HepG2 (cell line): ENCODE data around the gene SHISA5. TPM values are rescaled to one million over a fixed set of nuclear protein-coding genes. Genes with fewer than 3 reads are reported as not detected.
A peak's percentile ranks its signal among the peaks of the same experiment; 100 is the strongest.

Source experiments
- ATF2 ChIP-seq: sonication (generic); formaldehyde crosslinking; IDR thresholded peaks from 2 replicates; pipeline ENCODE4 v1.4.0; 2020; ENCODE audit warnings: missing genetic modification reagents
- GABPA ChIP-seq, 2 experiments: IDR thresholded peaks; 2 replicates each; pipeline ENCODE4 v1.6.1; 2011 to 2016; ENCODE audit warnings: low read depth in 2 of 2, low read length in 1 of 2, missing biosample characterization in 1 of 2, missing genetic modification characterization in 1 of 2
- GLI4 ChIP-seq: sonication (generic); formaldehyde crosslinking; IDR thresholded peaks from 2 replicates; pipeline ENCODE4 v1.5.1; 2020; ENCODE audit warnings: missing genetic modification reagents, mild to moderate bottlenecking, moderate library complexity, borderline replicate concordance
- HOXD1 ChIP-seq: sonication (generic); formaldehyde crosslinking; IDR thresholded peaks from 2 replicates; pipeline ENCODE4 v1.5.0; 2020; ENCODE audit warnings: missing genetic modification reagents
- KLF12 ChIP-seq: sonication (generic); formaldehyde crosslinking; IDR thresholded peaks from 2 replicates; pipeline ENCODE4 v1.4.0; 2020; ENCODE audit warnings: missing genetic modification reagents, borderline replicate concordance
- MYC ChIP-seq: sonication (generic); formaldehyde crosslinking; IDR thresholded peaks from 2 replicates; pipeline ENCODE4 v1.9.0; 2021; ENCODE audit warnings: missing genetic modification reagents, borderline replicate concordance
- NCOA5 ChIP-seq: sonication (generic); formaldehyde crosslinking; IDR thresholded peaks from 2 replicates; pipeline ENCODE4 v1.4.0; 2020; ENCODE audit warnings: missing genetic modification reagents
- NFE2 ChIP-seq: sonication (generic); formaldehyde crosslinking; IDR thresholded peaks from 2 replicates; pipeline ENCODE4 v1.4.0; 2020; ENCODE audit warnings: missing genetic modification reagents
- PAX8 ChIP-seq: sonication (generic); formaldehyde crosslinking; IDR thresholded peaks from 2 replicates; pipeline ENCODE4 v1.8.0; 2022; ENCODE audit warnings: mild to moderate bottlenecking, missing genetic modification reagents, borderline replicate concordance
- SMARCE1 ChIP-seq: fragments of 450-650 bp; IDR thresholded peaks from 2 replicates; pipeline ENCODE4 v1.6.1; 2017; ENCODE audit warnings: borderline replicate concordance
- TAF1 ChIP-seq: sonication (generic); formaldehyde crosslinking; IDR thresholded peaks from 2 replicates; pipeline ENCODE4 v1.4.0; 2020; ENCODE audit warnings: missing genetic modification reagents
- ZNF205 ChIP-seq: IDR thresholded peaks from 2 replicates; pipeline ENCODE4 v1.6.1; 2018; ENCODE audit warnings: missing biosample characterization, missing genetic modification reagents
- ZNF430 ChIP-seq: sonication (generic); formaldehyde crosslinking; IDR thresholded peaks from 2 replicates; pipeline ENCODE4 v1.9.0; 2021; ENCODE audit warnings: mild to moderate bottlenecking, missing genetic modification reagents
- ZNF605 ChIP-seq: sonication (generic); formaldehyde crosslinking; IDR thresholded peaks from 2 replicates; pipeline ENCODE4 v1.8.0; 2022; ENCODE audit warnings: mild to moderate bottlenecking, missing genetic modification reagents
- polyA plus RNA-seq, 8 experiments: library from polyadenylated mRNA; depleted of rRNA in 3 of 8; stranded (reverse) in 7 of 8; unstranded in 1 of 8; fragments of >200 nt; fragmentation: Illumina TruSeq in 4 of 8; extraction: Trizol in 4 of 8; gene quantifications; 2 replicates each; pipeline versions ENCODE4 v1.2.1 to v1.2.3, GENCODE V29; 2011 to 2016; ENCODE audit warnings: low read depth in 4 of 8, missing spikeins in 1 of 8, mixed read lengths in 1 of 8; ENCODE audit not compliant: insufficient read depth in 1 of 8
- total RNA-seq, 5 experiments: library from RNA; depleted of rRNA; stranded (reverse); fragments of >200 nt; fragmentation: Illumina TruSeq; extraction: Trizol; gene quantifications; 2 replicates each; pipeline ENCODE4 v1.2.3, GENCODE V29; 2016; ENCODE audit warnings: low read depth in 1 of 5
- TF ChIP-seq, protein P1 (sequence below): IDR thresholded peaks from 2 replicates; pipeline ENCODE4 v1.6.1; 2012; ENCODE audit warnings: low read depth, low read length, improper control_type of control experiment
- TF ChIP-seq, protein P2 (sequence below): sonication (generic); formaldehyde crosslinking; IDR thresholded peaks from 2 replicates; pipeline ENCODE4 v1.5.0; 2020; ENCODE audit warnings: missing genetic modification reagents
- TF ChIP-seq, protein P3 (sequence below): sonication (generic); IDR thresholded peaks from 2 replicates; pipeline ENCODE4 v1.6.1; 2016; ENCODE audit warnings: low read depth, borderline replicate concordance

The SHISA5 gene
- total and polyA plus RNA-seq, 2 of the 13 experiments (the other 11 are each of a cell fraction or from before 2014, with no cell fraction given) = 75.8 to 91.4 TPM

DNA sequence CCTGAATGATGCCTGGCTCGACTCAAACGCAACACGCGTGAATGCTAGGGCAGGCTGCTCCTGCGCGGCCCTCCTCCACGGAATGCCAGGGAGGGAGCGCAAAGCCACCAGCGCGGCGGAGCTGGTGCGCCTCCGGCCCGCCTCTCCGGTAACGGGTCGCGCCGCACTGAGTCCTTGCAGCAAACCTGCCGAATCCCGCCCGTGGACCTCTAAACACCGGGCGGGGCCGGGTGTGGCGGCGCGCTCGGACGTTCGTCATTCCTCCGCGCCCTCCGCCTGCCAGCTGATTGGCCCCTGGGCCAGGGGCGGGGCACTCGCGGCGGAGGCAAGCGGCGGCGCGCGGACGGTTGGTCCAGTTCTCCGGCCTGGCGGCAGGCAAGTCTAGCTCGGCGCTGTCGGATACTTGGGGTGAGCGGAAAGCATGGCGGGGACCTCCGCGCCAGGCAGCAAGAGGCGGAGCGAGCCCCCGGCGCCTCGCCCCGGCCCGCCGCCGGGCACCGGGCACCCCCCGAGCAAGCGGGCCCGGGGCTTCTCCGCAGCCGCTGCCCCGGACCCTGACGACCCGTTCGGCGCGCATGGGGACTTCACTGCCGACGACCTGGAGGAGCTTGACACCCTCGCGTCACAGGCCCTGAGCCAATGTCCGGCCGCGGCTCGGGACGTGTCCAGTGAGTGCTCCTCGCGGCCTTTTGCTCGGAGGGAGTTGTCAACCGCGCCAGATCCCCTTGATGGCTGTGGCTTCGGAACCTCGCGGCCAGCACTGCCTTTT is 57.4 kb downstream of the SHISA5 start, which contains the start of gene ATRIP (continued):
- TF ChIP-seq, protein P1, sequence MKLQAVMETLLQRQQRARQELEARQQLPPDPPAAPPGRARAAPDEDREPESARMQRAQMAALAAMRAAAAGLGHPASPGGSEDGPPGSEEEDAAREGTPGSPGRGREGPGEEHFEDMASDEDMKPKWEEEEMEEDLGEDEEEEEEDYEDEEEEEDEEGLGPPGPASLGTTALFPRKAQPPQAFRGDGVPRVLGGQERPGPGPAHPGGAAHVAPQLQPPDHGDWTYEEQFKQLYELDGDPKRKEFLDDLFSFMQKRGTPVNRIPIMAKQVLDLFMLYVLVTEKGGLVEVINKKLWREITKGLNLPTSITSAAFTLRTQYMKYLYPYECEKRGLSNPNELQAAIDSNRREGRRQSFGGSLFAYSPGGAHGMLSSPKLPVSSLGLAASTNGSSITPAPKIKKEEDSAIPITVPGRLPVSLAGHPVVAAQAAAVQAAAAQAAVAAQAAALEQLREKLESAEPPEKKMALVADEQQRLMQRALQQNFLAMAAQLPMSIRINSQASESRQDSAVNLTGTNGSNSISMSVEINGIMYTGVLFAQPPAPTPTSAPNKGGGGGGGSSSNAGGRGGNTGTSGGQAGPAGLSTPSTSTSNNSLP = 0 out of 2 replicates have a peak, but pooled peaks have one; percentile 15
- TF ChIP-seq, protein P2, sequence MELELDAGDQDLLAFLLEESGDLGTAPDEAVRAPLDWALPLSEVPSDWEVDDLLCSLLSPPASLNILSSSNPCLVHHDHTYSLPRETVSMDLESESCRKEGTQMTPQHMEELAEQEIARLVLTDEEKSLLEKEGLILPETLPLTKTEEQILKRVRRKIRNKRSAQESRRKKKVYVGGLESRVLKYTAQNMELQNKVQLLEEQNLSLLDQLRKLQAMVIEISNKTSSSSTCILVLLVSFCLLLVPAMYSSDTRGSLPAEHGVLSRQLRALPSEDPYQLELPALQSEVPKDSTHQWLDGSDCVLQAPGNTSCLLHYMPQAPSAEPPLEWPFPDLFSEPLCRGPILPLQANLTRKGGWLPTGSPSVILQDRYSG = no peak
- peak; percentile 99 for TF ChIP-seq KLF12 (CRISPR knock-in tag)
- TF ChIP-seq ATF2 (CRISPR knock-in tag) = peak; percentile 37; the same call in 1 of the 2 replicates
- no peak for TF ChIP-seq PAX8 (CRISPR knock-in tag)
- TF ChIP-seq GLI4 = peak; percentile 79; the same call in 1 of the 2 replicates
- peak; percentile 95 for TF ChIP-seq HOXD1
- TF ChIP-seq ZNF605 (CRISPR knock-in tag) = peak; percentile 12; the same call in 1 of the 2 replicates
- peak; percentile 93 for TF ChIP-seq MYC (CRISPR knock-in tag)
- peak; percentile 53 for TF ChIP-seq GABPA (IDR thresholded peaks at IDR 0.05; ENCODE audit: low read depth, low read length)
- peak; percentile 63 for TF ChIP-seq GABPA (CRISPR knock-in tag; IDR thresholded peaks at IDR 0.05; ENCODE audit: low read depth)
- TF ChIP-seq NFE2 (CRISPR knock-in tag) = no peak
- peak; percentile 59; the same call in 1 of the 2 replicates for TF ChIP-seq ZNF205 (CRISPR knock-in tag)
- peak; percentile 91 for TF ChIP-seq TAF1 (CRISPR knock-in tag)
- no peak for TF ChIP-seq SMARCE1
- TF ChIP-seq, protein P3, sequence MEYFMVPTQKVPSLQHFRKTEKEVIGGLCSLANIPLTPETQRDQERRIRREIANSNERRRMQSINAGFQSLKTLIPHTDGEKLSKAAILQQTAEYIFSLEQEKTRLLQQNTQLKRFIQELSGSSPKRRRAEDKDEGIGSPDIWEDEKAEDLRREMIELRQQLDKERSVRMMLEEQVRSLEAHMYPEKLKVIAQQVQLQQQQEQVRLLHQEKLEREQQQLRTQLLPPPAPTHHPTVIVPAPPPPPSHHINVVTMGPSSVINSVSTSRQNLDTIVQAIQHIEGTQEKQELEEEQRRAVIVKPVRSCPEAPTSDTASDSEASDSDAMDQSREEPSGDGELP = peak; percentile 84; the same call in 1 of the 2 replicates
- TF ChIP-seq ZNF430 (CRISPR knock-in tag) = no peak; the same call in 1 of the 2 replicates
- no peak for TF ChIP-seq NCOA5 (CRISPR knock-in tag)
